SU-DHL-6 (cell line): ENCODE measurements around the gene RHEB.

Source experiments
- CTCF ChIP-seq: fragments of 200-600 bp; sonication (generic); IDR thresholded peaks from one replicate; pipeline ENCODE4 v1.5.1; 2017; ENCODE audit warnings: antibody characterized with exemption, mild to moderate bottlenecking, low read length, moderate library complexity; ENCODE audit not compliant: insufficient read depth, poor library complexity, severe bottlenecking
- EZH2phosphoT487 ChIP-seq: fragments of 200-600 bp; sonication (generic), shearing (Covaris generic); conservative IDR thresholded peaks from 2 replicates; pipeline ENCODE4 v1.6.1; 2018; ENCODE audit warnings: mild to moderate bottlenecking, antibody characterized with exemption, low read length, moderate library complexity, mixed read lengths

- no peak for TF ChIP-seq CTCF
- TF ChIP-seq EZH2phosphoT487: no peak
These were observed 37.8 kb downstream of the RHEB start for GRCh38 chr7:151481650-151482505.
